ENCODE results near the gene TCF12.

DNA sequence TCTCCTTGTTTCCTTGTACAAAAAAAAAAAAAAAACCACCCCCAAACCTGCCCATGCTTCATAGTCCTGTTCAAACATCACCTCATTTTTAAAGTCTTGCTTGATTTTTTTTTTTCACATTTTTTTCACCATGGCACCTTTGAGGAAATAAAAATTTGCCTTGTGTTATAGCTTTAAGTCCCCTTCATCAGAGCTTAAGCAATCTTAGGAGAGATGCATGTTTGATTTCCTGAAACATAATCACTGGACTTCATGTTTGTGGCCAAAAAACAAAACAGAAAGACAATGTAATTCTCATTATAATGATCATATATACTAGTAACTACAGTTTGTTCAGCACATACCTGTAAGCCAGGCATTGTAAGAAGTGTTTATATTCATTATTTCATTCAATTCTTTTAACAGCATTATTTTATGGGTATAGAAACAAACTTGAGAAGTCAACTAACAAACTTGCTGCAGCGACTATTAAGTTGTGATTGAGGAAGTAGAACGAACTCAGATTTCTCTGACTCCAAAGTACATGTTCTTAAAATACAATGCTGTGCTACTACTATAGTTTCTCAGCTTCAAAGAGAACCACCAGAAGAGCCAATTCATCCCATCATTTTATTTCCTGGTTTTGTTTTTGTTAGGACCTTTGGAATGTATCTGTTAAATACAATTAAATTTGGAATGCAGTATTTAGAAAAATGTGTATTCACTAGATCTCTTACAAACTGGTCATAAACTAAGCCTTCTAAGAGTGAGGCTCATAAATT is 203.8 kb downstream of the TCF12 start:
- TF ChIP-seq, protein P1, sequence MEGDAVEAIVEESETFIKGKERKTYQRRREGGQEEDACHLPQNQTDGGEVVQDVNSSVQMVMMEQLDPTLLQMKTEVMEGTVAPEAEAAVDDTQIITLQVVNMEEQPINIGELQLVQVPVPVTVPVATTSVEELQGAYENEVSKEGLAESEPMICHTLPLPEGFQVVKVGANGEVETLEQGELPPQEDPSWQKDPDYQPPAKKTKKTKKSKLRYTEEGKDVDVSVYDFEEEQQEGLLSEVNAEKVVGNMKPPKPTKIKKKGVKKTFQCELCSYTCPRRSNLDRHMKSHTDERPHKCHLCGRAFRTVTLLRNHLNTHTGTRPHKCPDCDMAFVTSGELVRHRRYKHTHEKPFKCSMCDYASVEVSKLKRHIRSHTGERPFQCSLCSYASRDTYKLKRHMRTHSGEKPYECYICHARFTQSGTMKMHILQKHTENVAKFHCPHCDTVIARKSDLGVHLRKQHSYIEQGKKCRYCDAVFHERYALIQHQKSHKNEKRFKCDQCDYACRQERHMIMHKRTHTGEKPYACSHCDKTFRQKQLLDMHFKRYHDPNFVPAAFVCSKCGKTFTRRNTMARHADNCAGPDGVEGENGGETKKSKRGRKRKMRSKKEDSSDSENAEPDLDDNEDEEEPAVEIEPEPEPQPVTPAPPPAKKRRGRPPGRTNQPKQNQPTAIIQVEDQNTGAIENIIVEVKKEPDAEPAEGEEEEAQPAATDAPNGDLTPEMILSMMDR (IDR thresholded peaks at IDR 0.05), result no peak
- TF ChIP-seq POLR2A (IDR thresholded peaks at IDR 0.05), result no peak
